ENCODE results near the gene UBE2F.

DNA sequence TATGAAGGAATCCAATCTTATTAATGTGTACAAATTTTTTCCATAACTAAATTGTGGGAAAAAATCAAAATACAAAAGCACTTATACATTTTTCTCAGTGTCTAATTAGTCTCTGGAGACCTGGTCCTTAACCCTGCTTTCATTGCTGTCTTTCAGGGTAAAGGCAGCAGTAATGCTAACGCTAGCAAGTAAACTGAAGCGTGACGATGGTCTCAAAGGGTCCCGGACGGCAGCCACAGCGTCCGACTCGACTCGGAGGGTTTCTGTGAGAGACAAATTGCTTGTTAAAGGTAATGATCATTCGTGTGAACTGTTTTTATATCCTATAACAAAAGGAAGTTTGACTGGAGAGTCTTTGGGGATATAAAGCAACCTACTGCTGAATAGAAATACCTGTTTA lies 6.1 kb downstream of the UBE2F start:
- TF ChIP-seq, protein P1, sequence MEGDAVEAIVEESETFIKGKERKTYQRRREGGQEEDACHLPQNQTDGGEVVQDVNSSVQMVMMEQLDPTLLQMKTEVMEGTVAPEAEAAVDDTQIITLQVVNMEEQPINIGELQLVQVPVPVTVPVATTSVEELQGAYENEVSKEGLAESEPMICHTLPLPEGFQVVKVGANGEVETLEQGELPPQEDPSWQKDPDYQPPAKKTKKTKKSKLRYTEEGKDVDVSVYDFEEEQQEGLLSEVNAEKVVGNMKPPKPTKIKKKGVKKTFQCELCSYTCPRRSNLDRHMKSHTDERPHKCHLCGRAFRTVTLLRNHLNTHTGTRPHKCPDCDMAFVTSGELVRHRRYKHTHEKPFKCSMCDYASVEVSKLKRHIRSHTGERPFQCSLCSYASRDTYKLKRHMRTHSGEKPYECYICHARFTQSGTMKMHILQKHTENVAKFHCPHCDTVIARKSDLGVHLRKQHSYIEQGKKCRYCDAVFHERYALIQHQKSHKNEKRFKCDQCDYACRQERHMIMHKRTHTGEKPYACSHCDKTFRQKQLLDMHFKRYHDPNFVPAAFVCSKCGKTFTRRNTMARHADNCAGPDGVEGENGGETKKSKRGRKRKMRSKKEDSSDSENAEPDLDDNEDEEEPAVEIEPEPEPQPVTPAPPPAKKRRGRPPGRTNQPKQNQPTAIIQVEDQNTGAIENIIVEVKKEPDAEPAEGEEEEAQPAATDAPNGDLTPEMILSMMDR (IDR thresholded peaks at IDR 0.05; ENCODE audit: borderline replicate concordance, extremely low read depth, low read length, poor library complexity, severe bottlenecking): no peak
- no peak for TF ChIP-seq EZH2 (IDR thresholded peaks at IDR 0.05; ENCODE audit: borderline replicate concordance, low read depth, low read length, severe bottlenecking)

Measured in DND-41 (cell line).